Type B pancreatic cell (in vitro differentiated cells): Measurements from ENCODE around the gene SETD7. TPM values are rescaled to one million over a fixed set of nuclear protein-coding genes. Genes with fewer than 3 reads are reported as not detected.

Experiments
- DNase-seq: peaks from one replicate; pipeline ENCODE4 v3.0.0; 2021; ENCODE audit warnings: mixed read lengths; ENCODE audit not compliant: unreplicated experiment; ENCODE audit errors: extremely low spot score
- H3K27ac Mint-ChIP-seq: 2 replicates; pipeline ENCODE4 v1.8.0; 2021; ENCODE audit warnings: mild to moderate bottlenecking, mixed read lengths
- H3K27me3 Mint-ChIP-seq: 2 replicates; pipeline ENCODE4 v1.8.0; 2021; ENCODE audit warnings: mixed read lengths
- H3K36me3 Mint-ChIP-seq: 2 replicates; pipeline ENCODE4 v1.8.0; 2021; ENCODE audit warnings: mixed read lengths
- H3K4me1 Mint-ChIP-seq: one replicate; pipeline ENCODE4 v1.8.0; 2021; ENCODE audit warnings: mixed read lengths; ENCODE audit not compliant: unreplicated experiment
- H3K4me3 Mint-ChIP-seq: 2 replicates; pipeline ENCODE4 v1.8.0; 2021; ENCODE audit warnings: mild to moderate bottlenecking, mixed read lengths
- H3K9me3 Mint-ChIP-seq: 2 replicates; pipeline ENCODE4 v1.8.0; 2021; ENCODE audit warnings: mixed read lengths
- CTCF ChIP-seq: fragments of 200-600 bp; sonication (generic); conservative IDR thresholded peaks from 2 replicates; pipeline ENCODE4 v1.5.0; 2021; ENCODE audit warnings: antibody characterized with exemption, mild to moderate bottlenecking
- total RNA-seq: library from RNA; stranded (reverse); gene quantifications from 2 replicates; pipeline ENCODE4 v1.2.1, GENCODE V29; 2021; ENCODE audit warnings: low replicate concordance

The SETD7 gene
- total RNA-seq, 1 donor from 2014 or later, result 17.0 TPM

- Mint-ChIP-seq H3K4me3 (no peak overlapping the region), H3K36me3 (peaks cover 10% of the 10 kb centered on the region), H3K9me3 (no peaks in the 10 kb centered on the region), H3K27ac (no peak overlapping the region), H3K4me1 (peaks cover 8% of the 10 kb centered on the region), H3K27me3 (no peaks in the 10 kb centered on the region)
- TF ChIP-seq CTCF, result no peak
- DNase-seq, result no peak
Measured at GRCh38 chr4:139506774-139507173, 49.2 kb downstream of the SETD7 start.

- Mint-ChIP-seq H3K36me3 (peaks cover 5% of the 10 kb centered on the region), H3K27ac (no peak overlapping the region), H3K9me3 (no peaks in the 10 kb centered on the region), H3K4me3 (no peak overlapping the region), H3K27me3 (no peaks in the 10 kb centered on the region), H3K4me1 (peaks cover 27% of the 10 kb centered on the region)
- no peak for DNase-seq
- no peak for TF ChIP-seq CTCF
Measured at GRCh38 chr4:139503622-139504166, 52.3 kb downstream of the SETD7 start.

GRCh38 chr4:139501927-139502899 is 53.8 kb downstream of the SETD7 start:
- no peak for DNase-seq
- H3K27ac Mint-ChIP-seq, result no peak overlapping the region
- TF ChIP-seq CTCF, result no peak
- peaks cover 4% of the 10 kb centered on the region for H3K36me3 Mint-ChIP-seq
- H3K4me1 Mint-ChIP-seq, result peaks cover 37% of the 10 kb centered on the region
- H3K27me3 Mint-ChIP-seq, result no peaks in the 10 kb centered on the region
- no peaks in the 10 kb centered on the region for H3K9me3 Mint-ChIP-seq
- H3K4me3 Mint-ChIP-seq, result no peak overlapping the region

GRCh38 chr4:139501527-139501926 is 54.5 kb downstream of the SETD7 start:
- peaks cover 41% of the 10 kb centered on the region for H3K4me1 Mint-ChIP-seq
- peaks cover 1% of the 10 kb centered on the region for H3K36me3 Mint-ChIP-seq
- no peak overlapping the region for H3K27ac Mint-ChIP-seq
- no peak overlapping the region for H3K4me3 Mint-ChIP-seq
- no peak for DNase-seq
- no peaks in the 10 kb centered on the region for H3K9me3 Mint-ChIP-seq
- H3K27me3 Mint-ChIP-seq, result no peaks in the 10 kb centered on the region
- TF ChIP-seq CTCF, result no peak

GRCh38 chr4:139501117-139501516 is 54.9 kb downstream of the SETD7 start:
- TF ChIP-seq CTCF, result no peak
- no peak for DNase-seq
- Mint-ChIP-seq H3K27ac (peak overlapping the region; percentile 65), H3K27me3 (no peaks in the 10 kb centered on the region), H3K4me1 (peaks cover 42% of the 10 kb centered on the region), H3K36me3 (no peaks in the 10 kb centered on the region), H3K9me3 (no peaks in the 10 kb centered on the region), H3K4me3 (peak overlapping the region; percentile 6)
